HT-29 (cell line): ENCODE results near the gene PDIA6. TPM values are rescaled to one million over a fixed set of nuclear protein-coding genes. Genes with fewer than 3 reads are reported as not detected.

ENCODE experiments used
- DNase-seq: peaks from one replicate; pipeline ENCODE4 v3.0.0-alpha.2; 2015; ENCODE audit warnings: low spot score
- total RNA-seq: library from RNA; depleted of rRNA; stranded (reverse); fragments of >200 nt; shearing (Covaris generic); gene quantifications from 2 replicates; pipeline ENCODE4 v1.2.3, GENCODE V29; 2014

The PDIA6 gene
- total RNA-seq, 1 experiment from 2014 or later: 193 TPM

DNA sequence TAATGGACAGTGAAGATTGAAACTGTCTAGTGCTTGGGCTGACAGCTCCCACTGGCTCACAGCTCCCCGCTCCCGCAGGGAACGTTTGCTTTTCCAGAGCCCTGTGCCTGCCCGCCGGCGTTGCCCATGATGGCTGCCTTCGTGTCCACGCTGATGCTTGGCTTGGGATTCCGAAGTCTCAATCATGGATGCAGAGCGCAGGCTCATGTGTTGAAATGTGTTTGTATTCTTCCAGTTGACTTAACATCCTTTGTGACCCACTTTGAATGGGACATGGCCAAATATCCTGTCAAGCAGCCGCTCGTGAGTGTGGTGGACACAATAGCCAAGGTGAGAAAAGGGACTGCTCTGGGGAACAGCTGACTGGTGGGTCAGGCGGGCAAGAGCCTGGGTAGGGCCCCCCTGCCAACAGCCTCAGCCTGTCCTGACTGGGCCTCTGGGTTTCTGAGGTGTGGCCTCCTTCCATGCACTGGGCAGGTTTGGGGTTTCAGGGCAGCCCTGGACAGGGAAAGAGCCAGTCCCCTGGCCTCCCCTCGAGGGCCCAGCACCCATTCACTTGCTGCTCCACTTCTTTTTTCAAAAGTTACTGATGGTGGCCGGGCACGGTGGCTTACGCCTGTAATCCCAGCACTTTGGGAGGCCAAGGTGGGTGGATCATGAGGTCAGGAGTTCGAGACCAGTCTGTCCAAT lies 48.3 kb downstream of the PDIA6 start:
- DNase-seq: no peak

DNA sequence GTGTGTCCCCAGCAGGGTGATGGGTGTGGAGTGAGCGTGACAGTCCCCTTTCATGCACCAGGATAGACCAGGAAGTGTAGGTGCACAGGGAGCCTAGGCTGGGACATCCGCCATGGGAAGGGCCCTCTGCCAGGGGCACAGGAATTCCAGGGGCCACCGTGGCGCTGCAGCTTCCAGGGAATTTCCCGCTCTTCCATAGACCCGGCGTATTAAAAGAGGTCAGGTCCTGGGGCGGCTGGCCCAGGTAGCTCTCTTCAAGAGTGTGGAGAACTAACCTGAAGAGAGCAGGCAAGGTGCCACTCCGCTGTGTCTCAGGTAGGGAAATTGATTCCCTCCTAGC lies 49.2 kb downstream of the PDIA6 start:
- no peak for DNase-seq

DNA sequence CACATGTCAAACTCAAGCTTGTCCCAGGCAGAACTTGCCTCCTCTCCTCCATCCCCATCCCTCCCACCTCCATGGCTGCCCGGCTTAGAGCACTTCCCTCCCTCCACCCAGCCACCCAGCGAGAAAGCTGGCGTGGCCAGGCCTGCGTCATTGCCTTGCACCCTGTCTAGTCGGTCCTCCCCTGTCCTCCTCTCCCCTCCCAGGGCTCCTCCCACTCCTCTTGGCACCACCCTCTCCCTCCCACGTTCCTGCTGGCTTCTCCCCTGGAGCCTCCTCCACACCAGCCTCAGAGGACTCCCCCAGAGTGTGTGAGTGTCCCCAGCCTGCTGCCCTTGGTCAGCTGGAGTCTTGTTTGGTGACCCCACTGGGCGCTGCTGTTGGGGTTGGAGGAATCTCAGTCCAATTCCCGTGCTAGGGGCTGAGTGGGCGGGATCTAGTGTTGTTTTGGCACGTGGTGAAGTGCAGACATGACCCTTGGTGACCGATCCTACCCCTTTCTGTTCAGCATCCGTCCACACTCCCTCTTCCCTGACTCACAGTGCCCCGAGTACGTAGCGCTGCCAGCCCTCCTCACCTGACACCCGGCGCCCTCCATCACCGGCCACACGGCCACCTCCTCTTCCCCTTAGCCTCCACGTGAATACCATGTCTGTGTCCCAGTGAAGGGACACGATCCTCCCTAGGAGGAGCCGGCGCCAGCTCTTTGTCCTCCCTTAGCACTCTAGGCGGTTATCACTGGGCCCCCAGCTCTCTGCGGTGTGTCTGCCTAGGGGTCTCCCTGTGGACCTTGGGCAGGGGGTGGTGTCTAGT lies 49.7 kb downstream of the PDIA6 start:
- no peak for DNase-seq

DNA sequence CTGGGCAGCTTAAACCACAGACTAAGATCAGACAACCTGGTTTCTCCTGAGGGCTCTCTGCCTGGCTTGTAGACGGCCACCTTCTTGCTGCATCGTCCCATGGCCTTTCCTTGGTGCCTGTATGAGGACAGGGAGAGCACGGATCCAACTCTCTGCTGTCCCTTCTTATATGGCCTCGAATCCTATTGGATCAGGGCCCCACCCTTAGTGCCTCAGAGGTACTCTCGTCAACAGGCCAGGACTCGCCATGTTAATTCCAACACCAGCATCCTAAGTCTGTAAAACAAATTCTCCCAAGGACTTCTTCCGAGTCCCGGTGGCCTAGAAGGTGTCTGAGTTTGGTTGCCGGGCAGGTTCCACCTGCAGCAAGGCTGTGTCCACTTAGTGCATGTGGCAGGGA lies 51.0 kb downstream of the PDIA6 start:
- DNase-seq: no peak

DNA sequence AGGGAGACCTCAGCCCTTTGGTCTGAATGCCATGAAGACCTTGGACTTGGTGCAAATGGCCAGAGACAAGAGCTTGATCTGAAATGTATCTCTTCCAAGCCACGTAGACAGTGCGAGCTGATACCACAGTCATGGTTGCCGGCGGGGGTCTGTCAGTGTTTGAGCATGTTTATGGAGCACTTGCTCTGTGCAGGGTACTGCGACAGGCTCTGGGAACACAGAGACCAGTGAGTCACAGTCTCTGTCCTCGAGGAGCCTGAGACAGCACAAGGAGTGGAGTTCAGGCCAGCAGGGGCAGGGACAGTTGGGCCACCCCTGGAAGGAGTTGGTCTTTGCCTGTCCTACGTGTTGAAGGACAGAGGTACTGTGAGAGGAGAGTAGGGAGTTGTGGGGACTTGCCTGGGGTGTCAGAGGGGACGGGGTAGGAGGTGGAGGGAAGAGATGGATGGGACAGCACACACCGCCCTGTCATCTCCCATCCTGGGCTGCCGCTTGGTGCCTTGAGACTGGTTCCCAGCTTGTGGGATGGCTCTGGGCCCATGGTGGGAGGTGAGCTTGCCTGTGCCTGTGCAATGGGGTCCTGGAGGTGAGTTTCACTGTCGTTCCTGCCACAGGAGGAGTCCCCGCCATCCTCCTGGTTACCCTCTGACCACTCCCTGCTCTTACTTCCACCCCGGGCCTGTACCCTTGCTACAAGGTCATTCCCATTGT lies 51.6 kb downstream of the PDIA6 start:
- no peak for DNase-seq

DNA sequence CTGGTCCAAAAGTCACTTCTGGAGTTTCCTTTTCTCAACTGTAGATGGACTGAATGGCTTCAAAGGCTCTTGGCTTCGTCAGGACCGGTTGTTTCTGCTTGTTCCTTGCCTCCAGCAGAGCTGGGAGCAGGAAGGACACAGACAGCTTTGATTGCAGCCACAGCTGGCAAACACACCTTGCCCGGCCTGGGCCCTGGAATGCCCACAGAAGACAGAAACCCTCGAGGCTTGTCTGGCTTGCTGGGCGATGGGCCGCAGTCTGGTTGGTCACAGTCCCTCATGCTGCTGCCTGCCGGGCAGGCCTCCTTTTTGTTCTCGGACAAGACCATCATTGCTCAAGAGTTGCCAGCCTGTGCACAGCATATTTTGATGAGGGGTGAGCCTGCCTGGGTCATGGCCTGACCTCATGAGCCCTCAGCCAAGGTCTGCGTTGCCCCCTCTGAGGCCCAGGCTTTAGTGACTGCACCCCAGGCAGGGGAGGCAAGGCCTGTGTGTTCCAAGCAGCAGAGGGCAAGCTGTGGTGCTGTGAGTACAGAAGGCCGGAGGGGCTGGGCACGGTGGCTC lies 53.4 kb downstream of the PDIA6 start:
- no peak for DNase-seq

DNA sequence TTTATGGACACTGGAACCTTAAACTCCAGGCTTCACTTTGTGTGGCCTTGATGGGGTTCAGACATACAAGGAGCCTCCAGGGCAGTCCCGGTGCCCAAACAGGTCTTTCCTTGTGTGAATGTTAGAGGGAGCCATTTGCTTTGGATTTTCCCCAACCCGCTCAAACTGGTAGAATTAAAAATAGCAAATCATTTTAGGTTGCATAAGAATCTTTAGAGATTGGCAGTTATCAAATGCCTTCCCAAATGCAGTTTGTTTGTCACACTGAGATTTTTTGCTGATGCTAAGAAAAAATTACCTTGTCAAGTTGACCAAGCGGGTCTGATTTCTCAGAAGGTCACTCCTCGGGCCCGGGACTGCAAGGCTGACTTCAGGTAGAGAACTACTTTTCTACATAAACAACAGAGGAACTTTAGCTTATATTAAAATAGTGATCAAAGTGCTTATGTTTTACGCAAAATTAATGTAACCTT lies 54.7 kb downstream of the PDIA6 start:
- no peak for DNase-seq

DNA sequence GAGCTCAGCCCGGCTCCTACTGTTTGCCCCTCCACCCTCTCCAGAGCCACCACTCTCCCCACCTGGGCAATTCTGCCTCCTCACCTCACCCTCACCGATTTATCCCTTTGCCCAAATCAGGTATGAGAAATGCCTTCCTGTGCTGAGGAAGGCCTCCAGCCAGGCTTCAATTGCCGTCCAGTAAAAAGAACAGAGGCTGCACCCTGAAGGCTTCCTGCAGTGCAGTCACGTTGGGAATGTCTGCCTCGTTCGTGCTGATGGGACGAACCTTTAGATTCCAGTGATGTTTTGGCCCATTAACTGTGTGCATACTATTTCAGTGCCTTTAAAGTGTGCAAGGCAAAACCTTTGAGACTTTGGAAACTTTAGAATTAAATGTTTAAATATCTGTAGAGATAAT lies 57.0 kb downstream of the PDIA6 start:
- DNase-seq: no peak

DNA sequence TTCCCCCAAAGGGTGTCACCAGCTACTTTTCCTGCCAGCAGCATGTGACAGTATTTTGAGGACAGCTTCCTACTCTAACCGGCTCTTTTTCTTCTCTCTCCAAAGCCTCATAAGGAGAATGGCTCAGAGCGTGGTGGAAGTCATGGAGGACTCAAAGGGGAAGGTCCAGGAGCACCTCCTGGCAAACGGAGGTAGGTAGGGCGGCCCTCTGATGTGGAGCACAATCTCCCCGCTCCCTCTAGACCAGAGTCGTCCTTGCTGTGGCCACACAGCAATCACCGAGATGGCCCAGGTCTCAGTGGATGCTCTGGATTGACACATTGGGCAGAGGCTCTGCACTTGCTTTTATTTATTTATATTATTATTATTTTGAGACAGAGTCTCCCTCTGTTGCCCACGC lies 58.7 kb downstream of the PDIA6 start:
- no peak for DNase-seq

DNA sequence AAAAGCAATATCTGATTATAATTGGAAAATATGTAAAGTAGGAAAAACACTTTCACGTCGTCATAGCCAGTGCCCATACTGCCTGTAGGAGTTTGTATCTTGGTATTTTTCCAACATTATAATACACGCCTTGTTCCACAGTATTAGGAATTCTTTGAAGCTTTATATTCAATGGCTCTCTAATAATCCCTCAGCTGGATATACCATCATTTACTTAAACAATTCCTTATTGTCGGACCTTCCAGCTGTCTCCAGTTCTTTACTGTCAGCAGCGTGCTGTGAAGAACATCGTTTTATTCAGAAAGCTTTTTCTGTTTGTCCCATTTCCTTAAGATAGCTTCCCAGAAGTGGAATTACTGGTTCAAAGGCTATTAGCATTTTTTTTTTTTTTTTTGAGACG lies 59.4 kb downstream of the PDIA6 start:
- DNase-seq: no peak

DNA sequence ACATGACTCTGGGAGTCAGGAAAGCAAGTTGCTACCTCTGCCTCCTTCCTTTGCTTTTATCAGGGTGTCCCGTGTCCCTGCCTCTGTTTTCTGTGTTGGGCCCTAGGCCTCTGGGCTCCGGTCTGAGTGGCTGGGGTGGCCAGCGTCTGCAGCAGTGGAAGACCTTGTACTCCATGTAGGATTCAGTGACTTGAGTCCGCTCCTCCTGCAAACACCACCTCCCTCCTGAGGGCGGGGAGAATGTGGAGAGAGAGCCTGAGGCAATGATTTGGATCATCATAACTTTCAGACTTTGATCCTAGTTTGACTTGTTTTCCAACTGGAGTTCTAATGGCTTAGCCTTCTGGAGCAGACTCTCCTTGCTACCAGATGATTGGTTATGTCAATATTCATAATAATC lies 60.3 kb downstream of the PDIA6 start:
- peak; percentile 61 for DNase-seq

DNA sequence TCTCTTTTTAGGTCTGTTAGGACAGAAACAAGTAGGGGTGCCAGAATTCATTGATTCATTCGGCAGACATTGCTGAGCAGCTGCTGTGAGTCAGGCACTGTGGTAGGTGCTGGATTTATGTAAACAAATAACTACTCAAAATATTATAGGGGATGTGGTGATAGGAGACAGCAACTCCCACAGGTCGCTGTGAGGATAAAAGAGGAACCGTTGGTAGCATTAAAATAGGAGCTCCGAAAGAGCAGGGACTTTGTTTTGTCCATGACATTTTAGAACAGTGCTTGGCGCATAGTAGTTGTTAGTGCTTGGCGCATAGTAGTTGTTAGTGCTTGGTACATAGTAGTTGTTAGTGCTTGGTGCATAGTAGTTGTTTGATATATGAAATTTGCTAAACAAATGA lies 62.0 kb downstream of the PDIA6 start:
- no peak for DNase-seq

DNA sequence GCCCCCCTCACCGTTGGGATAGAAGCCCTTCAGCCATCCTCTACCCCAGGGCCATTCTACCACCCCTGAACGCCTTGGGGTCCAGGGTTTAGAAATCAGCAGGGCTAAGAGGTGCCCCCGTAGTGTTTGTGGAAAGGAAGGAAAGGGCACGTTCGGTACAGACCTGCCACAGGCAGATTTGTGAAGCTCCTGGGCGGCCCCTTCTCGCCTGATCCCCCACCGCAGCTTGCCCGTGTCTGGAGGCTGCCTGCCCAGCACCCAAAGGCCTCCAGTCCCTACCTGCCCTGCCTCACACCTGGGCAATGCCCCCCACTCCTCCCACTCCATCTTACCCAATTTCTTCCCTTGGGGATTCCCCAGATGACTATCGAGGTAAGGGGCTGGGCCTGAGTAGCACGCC lies 69.9 kb downstream of the PDIA6 start:
- DNase-seq: no peak

DNA sequence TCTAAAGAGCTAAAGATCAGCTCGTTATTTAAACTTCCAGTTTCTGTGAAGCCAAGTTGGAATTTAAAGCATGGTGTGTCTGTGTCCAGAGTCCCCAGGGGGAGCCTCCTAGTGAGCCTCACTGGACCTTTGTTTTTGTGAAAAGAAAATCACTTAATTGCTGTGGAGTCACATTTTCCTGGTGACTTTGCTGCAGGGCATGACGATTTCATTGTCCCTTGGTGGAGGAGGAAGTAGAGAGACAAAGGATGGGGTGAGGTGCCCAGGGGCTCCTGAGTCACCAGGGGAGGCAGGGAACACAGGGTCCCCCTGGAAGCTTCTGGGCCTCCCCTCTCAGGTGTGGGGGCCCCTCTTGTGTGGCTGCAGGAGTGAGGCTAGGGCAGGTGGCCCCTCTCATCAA lies 71.4 kb downstream of the PDIA6 start:
- DNase-seq: no peak

DNA sequence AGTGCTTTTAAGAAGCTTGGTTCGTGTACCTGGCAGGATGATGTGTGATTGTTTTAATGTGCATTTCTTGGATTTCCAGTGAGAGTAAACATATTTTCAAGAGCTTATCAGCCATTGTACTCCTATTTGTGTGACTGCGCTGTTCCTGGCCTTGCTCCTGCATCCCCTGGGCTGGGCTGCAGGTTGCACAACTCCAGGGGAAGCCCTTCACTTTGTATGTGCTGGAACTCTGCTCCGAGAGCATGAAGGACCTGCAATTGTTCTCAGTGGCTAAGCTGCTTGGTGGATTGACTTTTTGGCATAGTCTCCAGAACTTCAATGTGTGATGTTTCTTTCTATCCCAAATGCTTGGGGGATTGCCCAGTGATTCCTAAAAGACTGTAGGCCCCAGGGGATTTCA lies 72.4 kb downstream of the PDIA6 start:
- no peak for DNase-seq

DNA sequence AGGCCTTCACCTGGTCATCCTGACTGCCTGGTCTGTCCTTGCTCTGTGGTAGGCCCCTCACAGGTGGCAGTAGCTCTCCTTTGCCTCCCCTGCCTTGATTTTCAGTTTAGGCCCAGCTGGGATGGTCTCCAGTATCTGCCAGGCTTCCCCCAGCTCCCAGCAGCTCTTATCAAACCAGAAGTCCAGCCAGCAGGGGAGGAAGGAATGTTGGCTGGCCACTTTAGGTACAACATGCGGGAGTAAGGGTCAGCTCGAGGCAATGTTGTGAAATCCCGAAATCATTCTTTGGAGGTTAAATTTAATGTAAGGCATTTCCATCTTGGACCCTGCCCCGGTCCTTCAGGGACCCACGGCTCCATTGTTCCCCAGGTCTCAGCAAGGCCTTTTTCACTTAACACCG lies 74.4 kb downstream of the PDIA6 start:
- DNase-seq: no peak

DNA sequence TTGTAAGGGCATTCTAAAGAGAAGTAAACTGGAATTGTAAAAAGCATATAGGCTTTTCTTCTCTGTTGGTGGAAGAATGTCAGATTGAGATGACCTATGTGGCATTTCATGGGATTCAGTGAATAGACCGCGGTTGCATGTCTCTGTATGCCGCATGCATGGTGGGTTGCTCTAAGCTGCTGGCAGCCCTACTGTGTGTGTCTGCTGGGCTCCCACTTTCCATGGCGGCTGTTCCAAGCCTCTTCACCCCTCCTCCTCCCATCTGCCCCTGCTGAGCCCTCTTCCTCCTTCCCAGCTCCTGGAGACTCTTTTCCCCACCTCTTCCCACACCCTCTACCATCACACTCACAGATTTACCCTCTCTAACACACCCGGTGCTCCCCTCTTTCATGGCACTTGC lies 78.6 kb downstream of the PDIA6 start:
- DNase-seq: no peak

DNA sequence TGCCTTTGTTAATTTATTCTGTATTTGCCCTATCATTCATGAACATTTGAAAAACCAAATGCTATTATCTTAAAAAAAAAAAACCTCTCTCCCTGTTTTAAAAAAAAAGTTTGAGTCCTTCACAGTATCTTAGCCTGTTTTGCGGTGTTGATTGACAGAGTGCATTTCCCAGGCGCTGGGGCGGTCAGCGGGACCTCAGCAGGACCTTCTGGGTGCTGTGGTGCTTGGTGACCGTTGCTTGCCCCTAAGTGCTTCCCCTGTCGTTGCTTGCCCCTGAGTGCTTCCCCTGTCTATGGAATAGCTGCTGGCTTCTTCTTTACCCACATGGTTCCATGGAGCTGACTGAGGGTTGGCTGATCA lies 79.0 kb downstream of the PDIA6 start:
- DNase-seq: no peak
